Nephron (organoid): ENCODE data around the gene CDC42EP4.

Experiments
- H3K27ac Mint-ChIP-seq, 3 experiments: 2 replicates each; pipeline ENCODE4 v1.8.0; 2020; ENCODE audit warnings: mixed read lengths in 3 of 3, mild to moderate bottlenecking in 2 of 3, moderate library complexity in 1 of 3
- H3K27me3 Mint-ChIP-seq: 2 replicates; pipeline ENCODE4 v1.8.0; 2021; ENCODE audit warnings: low read depth, mild to moderate bottlenecking, moderate library complexity, mixed read lengths
- H3K36me3 Mint-ChIP-seq: 2 replicates; pipeline ENCODE4 v1.8.0; 2020; ENCODE audit warnings: low read depth, mixed read lengths
- H3K4me1 Mint-ChIP-seq: 2 replicates; pipeline ENCODE4 v1.8.0; 2020; ENCODE audit warnings: mixed read lengths
- H3K4me3 Mint-ChIP-seq, 3 experiments: 2 replicates each; pipeline ENCODE4 v1.8.0; 2020; ENCODE audit warnings: mild to moderate bottlenecking in 3 of 3, mixed read lengths in 3 of 3, moderate library complexity in 2 of 3
- H3K9me3 Mint-ChIP-seq: 2 replicates; pipeline ENCODE4 v1.8.0; 2020; ENCODE audit warnings: mixed read lengths
- TF ChIP-seq, protein P1 (sequence below), 3 experiments: fragments of 200-600 bp; sonication (generic); IDR thresholded peaks; one replicate each; pipeline ENCODE4 v1.5.0; 2021; ENCODE audit warnings: antibody characterized with exemption in 3 of 3; ENCODE audit not compliant: unreplicated experiment in 3 of 3

CDC42EP4 gene

DNA sequence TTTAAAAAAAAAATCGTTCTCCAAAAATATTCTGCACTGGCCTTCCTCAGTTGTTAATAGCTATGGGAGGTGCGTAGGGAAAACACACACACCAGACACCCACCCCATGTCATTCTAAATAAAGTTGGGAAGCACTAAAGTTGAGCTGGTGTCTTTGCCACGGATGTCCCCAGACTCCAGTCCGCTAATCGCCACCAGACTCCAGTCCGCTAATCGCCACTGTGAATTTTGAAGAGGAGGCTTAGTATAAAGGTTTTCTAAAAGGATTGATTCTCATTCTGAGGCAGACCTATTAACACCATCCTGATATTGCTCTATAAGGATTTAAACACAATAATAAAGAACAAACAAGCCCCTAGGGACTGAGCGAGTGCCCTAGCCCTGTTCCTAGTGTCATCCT is 27.4 kb downstream of the CDC42EP4 start:
- peaks cover 33% of the 10 kb centered on the region for H3K36me3 Mint-ChIP-seq
- peaks cover 51% of the 10 kb centered on the region for H3K4me1 Mint-ChIP-seq
- H3K27ac Mint-ChIP-seq = peak overlapping the region; percentile 85 to 93 (median 88)
- no peaks in the 10 kb centered on the region for H3K27me3 Mint-ChIP-seq
- TF ChIP-seq, protein P1, sequence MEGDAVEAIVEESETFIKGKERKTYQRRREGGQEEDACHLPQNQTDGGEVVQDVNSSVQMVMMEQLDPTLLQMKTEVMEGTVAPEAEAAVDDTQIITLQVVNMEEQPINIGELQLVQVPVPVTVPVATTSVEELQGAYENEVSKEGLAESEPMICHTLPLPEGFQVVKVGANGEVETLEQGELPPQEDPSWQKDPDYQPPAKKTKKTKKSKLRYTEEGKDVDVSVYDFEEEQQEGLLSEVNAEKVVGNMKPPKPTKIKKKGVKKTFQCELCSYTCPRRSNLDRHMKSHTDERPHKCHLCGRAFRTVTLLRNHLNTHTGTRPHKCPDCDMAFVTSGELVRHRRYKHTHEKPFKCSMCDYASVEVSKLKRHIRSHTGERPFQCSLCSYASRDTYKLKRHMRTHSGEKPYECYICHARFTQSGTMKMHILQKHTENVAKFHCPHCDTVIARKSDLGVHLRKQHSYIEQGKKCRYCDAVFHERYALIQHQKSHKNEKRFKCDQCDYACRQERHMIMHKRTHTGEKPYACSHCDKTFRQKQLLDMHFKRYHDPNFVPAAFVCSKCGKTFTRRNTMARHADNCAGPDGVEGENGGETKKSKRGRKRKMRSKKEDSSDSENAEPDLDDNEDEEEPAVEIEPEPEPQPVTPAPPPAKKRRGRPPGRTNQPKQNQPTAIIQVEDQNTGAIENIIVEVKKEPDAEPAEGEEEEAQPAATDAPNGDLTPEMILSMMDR (IDR thresholded peaks at IDR 0.05; ENCODE audit: unreplicated experiment in 3 of 3) = no peak
- H3K9me3 Mint-ChIP-seq = no peaks in the 10 kb centered on the region
- H3K4me3 Mint-ChIP-seq = peak overlapping the region in 2 of 3 experiments; percentile 44 to 62

DNA sequence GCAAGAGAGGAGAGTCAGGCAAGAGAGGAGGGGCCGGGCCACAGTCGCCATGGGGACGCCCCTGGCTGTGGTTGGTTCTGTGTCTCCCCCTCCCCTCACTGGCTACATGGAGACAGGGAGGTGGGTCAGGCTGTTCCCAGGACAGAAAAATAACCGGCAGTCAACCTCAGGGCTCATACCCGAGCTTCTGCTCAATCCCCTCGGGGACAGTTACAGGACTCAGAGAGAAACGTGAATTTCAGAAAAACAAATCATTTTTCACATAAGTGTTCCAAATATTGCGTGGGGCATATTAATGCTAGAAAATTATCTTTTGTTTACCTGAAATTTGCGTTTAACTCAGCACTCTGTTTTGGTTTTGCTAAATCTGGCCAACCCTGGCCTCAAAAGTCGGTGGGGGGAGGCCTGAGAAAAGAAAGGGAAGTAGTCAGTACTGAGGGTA is 27.9 kb downstream of the CDC42EP4 start:
- Mint-ChIP-seq H3K27ac (peak overlapping the region; percentile 85 to 93 (median 88)), H3K4me3 (peak overlapping the region; percentile 33 to 75 (median 64))

DNA sequence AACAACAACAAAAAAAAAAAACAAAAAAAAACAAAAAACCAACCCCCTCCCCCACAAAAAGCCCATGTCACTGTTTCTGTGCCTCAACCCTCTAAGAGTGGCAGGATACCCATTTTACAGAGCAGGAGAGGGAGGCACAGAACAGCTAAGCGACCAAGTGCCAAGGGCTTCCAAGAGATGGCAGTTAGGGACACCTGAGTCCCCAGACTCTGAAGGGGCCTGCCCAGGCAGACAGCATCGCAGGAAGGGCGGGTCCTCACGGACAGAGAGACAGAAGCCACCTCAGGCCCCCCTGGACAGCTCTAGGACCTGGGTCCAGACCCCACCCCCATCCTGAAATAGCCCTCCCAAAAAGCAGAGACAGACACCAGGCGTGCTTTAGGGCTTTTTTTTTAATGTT is 28.6 kb downstream of the CDC42EP4 start:
- Mint-ChIP-seq H3K4me3 (no peak overlapping the region), H3K36me3 (peaks cover 38% of the 10 kb centered on the region)
- TF ChIP-seq, protein P1 (IDR thresholded peaks at IDR 0.05; ENCODE audit: unreplicated experiment in 3 of 3) = no peak

More for the DNA sequence above, 27.9 kb downstream of the CDC42EP4 start:
- Mint-ChIP-seq H3K27me3 (no peaks in the 10 kb centered on the region), H3K4me1 (peaks cover 51% of the 10 kb centered on the region), H3K36me3 (peaks cover 33% of the 10 kb centered on the region), H3K9me3 (no peaks in the 10 kb centered on the region)
- TF ChIP-seq, protein P1 (IDR thresholded peaks at IDR 0.05; ENCODE audit: unreplicated experiment in 3 of 3) = no peak

GRCh38 chr17:73282629-73283028 is 29.2 kb downstream of the CDC42EP4 start:
- TF ChIP-seq, protein P1 (IDR thresholded peaks at IDR 0.05; ENCODE audit: unreplicated experiment in 3 of 3) = no peak
- H3K27ac Mint-ChIP-seq = peak overlapping the region; percentile 53 to 79 (median 77)
- H3K27me3 Mint-ChIP-seq = no peaks in the 10 kb centered on the region
- H3K36me3 Mint-ChIP-seq = peaks cover 35% of the 10 kb centered on the region
- no peak overlapping the region for H3K4me3 Mint-ChIP-seq
- H3K9me3 Mint-ChIP-seq = no peaks in the 10 kb centered on the region
- H3K4me1 Mint-ChIP-seq = peaks cover 53% of the 10 kb centered on the region

More for the DNA sequence above, 28.6 kb downstream of the CDC42EP4 start:
- Mint-ChIP-seq H3K27me3 (no peaks in the 10 kb centered on the region), H3K9me3 (no peaks in the 10 kb centered on the region), H3K4me1 (peaks cover 54% of the 10 kb centered on the region), H3K27ac (peak overlapping the region; percentile 85 to 93 (median 88))

GRCh38 chr17:73281928-73282327 is 29.9 kb downstream of the CDC42EP4 start:
- H3K4me3 Mint-ChIP-seq = peak overlapping the region in 1 of 3 experiments; percentile 10
- H3K4me1 Mint-ChIP-seq = peaks cover 48% of the 10 kb centered on the region
- no peaks in the 10 kb centered on the region for H3K27me3 Mint-ChIP-seq
- peak overlapping the region; percentile 53 to 79 (median 77) for H3K27ac Mint-ChIP-seq
- TF ChIP-seq, protein P1 (IDR thresholded peaks at IDR 0.05; ENCODE audit: unreplicated experiment in 3 of 3) = no peak
- H3K36me3 Mint-ChIP-seq = peaks cover 35% of the 10 kb centered on the region
- H3K9me3 Mint-ChIP-seq = no peaks in the 10 kb centered on the region

- TF ChIP-seq, protein P1 (IDR thresholded peaks at IDR 0.05; ENCODE audit: unreplicated experiment in 3 of 3) = no peak
- Mint-ChIP-seq H3K36me3 (peaks cover 26% of the 10 kb centered on the region), H3K4me1 (peaks cover 43% of the 10 kb centered on the region), H3K9me3 (no peaks in the 10 kb centered on the region), H3K4me3 (no peak overlapping the region), H3K27me3 (no peaks in the 10 kb centered on the region), H3K27ac (peak overlapping the region in 2 of 3 experiments; percentile 44 to 63)
Measured at GRCh38 chr17:73280191-73280590, 31.6 kb downstream of the CDC42EP4 start.
